GM23338 (cell line): ENCODE measurements around the gene NRDE2. TPM values are rescaled to one million over a fixed set of nuclear protein-coding genes. Genes with fewer than 3 reads are reported as not detected.

ENCODE experiments used
- ATAC-seq: fragments of 200-7000 bp; cut with Tn5 transposase; 3 replicates; pipeline ENCODE4 v1.9.1; 2020
- DNase-seq: peaks from one replicate; pipeline ENCODE4 v3.0.0-alpha.2; 2015; ENCODE audit warnings: low spot score
- H2AFZ ChIP-seq: fragments of 200-600 bp; sonication (generic); 2 replicates; pipeline ENCODE4 v1.8.0; 2016; ENCODE audit warnings: antibody characterized with exemption, mild to moderate bottlenecking, moderate library complexity
- H3F3A ChIP-seq: fragments of 200-600 bp; sonication (generic); replicated peaks from 2 replicates; pipeline ENCODE4 v1.8.0; 2017; ENCODE audit warnings: antibody characterized with exemption, mixed run types, low read depth
- H3K27ac ChIP-seq: fragments of 200-600 bp; sonication (generic); 2 replicates; pipeline ENCODE4 v1.6.1; 2016; ENCODE audit warnings: low read depth
- H3K27me3 ChIP-seq: fragments of 200-600 bp; sonication (generic); 2 replicates; pipeline ENCODE4 v1.8.0; 2016; ENCODE audit warnings: mild to moderate bottlenecking, mixed run types, moderate library complexity; ENCODE audit not compliant: insufficient read depth
- H3K36me3 ChIP-seq: fragments of 200-600 bp; sonication (generic); 2 replicates; pipeline ENCODE4 v1.8.0; 2016; ENCODE audit warnings: mild to moderate bottlenecking; ENCODE audit not compliant: insufficient read depth
- H3K4me1 ChIP-seq: fragments of 200-600 bp; sonication (generic); 2 replicates; pipeline ENCODE4 v1.8.0; 2016; ENCODE audit warnings: mild to moderate bottlenecking, moderate library complexity; ENCODE audit not compliant: insufficient read depth
- H3K4me2 ChIP-seq: fragments of 200-600 bp; sonication (generic); 2 replicates; pipeline ENCODE4 v1.7.1; 2017; ENCODE audit warnings: mixed run types
- H3K4me3 ChIP-seq: fragments of 200-600 bp; sonication (generic); 2 replicates; pipeline ENCODE4 v1.6.1; 2016; ENCODE audit warnings: mixed run types
- H3K79me2 ChIP-seq: fragments of 200-600 bp; sonication (generic); replicated peaks from 2 replicates; pipeline ENCODE4 v1.8.0; 2017; ENCODE audit warnings: mild to moderate bottlenecking; ENCODE audit not compliant: insufficient read depth
- H3K9me2 ChIP-seq: fragments of 200-600 bp; sonication (generic); 2 replicates; pipeline ENCODE4 v1.8.0; 2017; ENCODE audit not compliant: insufficient read depth
- H4K20me1 ChIP-seq: fragments of 200-600 bp; sonication (generic); replicated peaks from 2 replicates; pipeline ENCODE4 v1.8.0; 2017; ENCODE audit warnings: mild to moderate bottlenecking; ENCODE audit not compliant: insufficient read depth
- H3K27ac Mint-ChIP-seq: 2 replicates; pipeline ENCODE4 v1.8.0; 2020; ENCODE audit warnings: inconsistent platforms, mild to moderate bottlenecking, moderate library complexity, mixed read lengths
- H3K27me3 Mint-ChIP-seq: 3 replicates; pipeline ENCODE4 v1.8.0; 2022; ENCODE audit warnings: low read depth, mild to moderate bottlenecking, moderate library complexity, mixed read lengths, inconsistent platforms; ENCODE audit not compliant: insufficient read depth, poor library complexity
- H3K36me3 Mint-ChIP-seq: 3 replicates; pipeline ENCODE4 v1.8.0; 2021; ENCODE audit warnings: low read depth, mild to moderate bottlenecking, inconsistent platforms, moderate library complexity, mixed read lengths
- H3K4me1 Mint-ChIP-seq: 3 replicates; pipeline ENCODE4 v1.8.0; 2020; ENCODE audit warnings: mild to moderate bottlenecking, inconsistent platforms, mixed read lengths
- H3K4me3 Mint-ChIP-seq: 3 replicates; pipeline ENCODE4 v1.8.0; 2021; ENCODE audit warnings: moderate library complexity, mild to moderate bottlenecking, inconsistent platforms, mixed read lengths
- H3K9me3 Mint-ChIP-seq: 3 replicates; pipeline ENCODE4 v1.8.0; 2020; ENCODE audit warnings: moderate library complexity, mild to moderate bottlenecking, inconsistent platforms, mixed read lengths
- CREB1 ChIP-seq: fragments of 250-450 bp; sonication (Bioruptor Pico); IDR thresholded peaks from 2 replicates; pipeline ENCODE4 v1.5.0; 2020; ENCODE audit warnings: low read depth, mild to moderate bottlenecking, moderate library complexity
- CTCF ChIP-seq, 2 experiments: fragments of 200-600 bp in 1 of 2; sonication (generic) in 1 of 2; conservative IDR thresholded peaks; 2 replicates each; pipeline versions ENCODE4 v1.5.1 to v1.6.1; 2016 to 2017; ENCODE audit warnings: antibody characterized with exemption in 2 of 2, low read depth in 2 of 2, mild to moderate bottlenecking in 2 of 2, moderate library complexity in 1 of 2
- ETS1 ChIP-seq: IDR thresholded peaks from 2 replicates; pipeline ENCODE4 v1.6.1; 2016; ENCODE audit warnings: antibody characterized with exemption
- EZH2 ChIP-seq: fragments of 200-600 bp; sonication (generic); IDR thresholded peaks from one replicate; pipeline ENCODE4 v1.8.0; 2017; ENCODE audit warnings: antibody characterized with exemption, mild to moderate bottlenecking, low read depth; ENCODE audit not compliant: unreplicated experiment
- JUNB ChIP-seq: IDR thresholded peaks from one replicate; pipeline ENCODE4 v1.6.1; 2016; ENCODE audit warnings: antibody characterized with exemption; ENCODE audit not compliant: unreplicated experiment
- NANOG ChIP-seq: IDR thresholded peaks from 2 replicates; pipeline ENCODE4 v1.6.1; 2016; ENCODE audit warnings: antibody characterized with exemption, borderline replicate concordance
- POLR2AphosphoS5 ChIP-seq: IDR thresholded peaks from 2 replicates; pipeline ENCODE4 v1.6.1; 2016; ENCODE audit warnings: antibody characterized with exemption, low read depth
- REST ChIP-seq: IDR thresholded peaks from one replicate; pipeline ENCODE4 v1.6.1; 2018; ENCODE audit warnings: antibody characterized with exemption; ENCODE audit not compliant: unreplicated experiment
- STAT1 ChIP-seq: IDR thresholded peaks from one replicate; pipeline ENCODE4 v1.6.1; 2016; ENCODE audit warnings: antibody characterized with exemption; ENCODE audit not compliant: unreplicated experiment
- ZNF114 ChIP-seq: fragments of 250-450 bp; sonication (Bioruptor Pico); IDR thresholded peaks from 2 replicates; pipeline ENCODE4 v1.5.0; 2020; ENCODE audit warnings: mild to moderate bottlenecking, moderate library complexity
- ZNF331 ChIP-seq: fragments of 250-450 bp; sonication (Bioruptor Pico); IDR thresholded peaks from 2 replicates; pipeline ENCODE4 v1.5.0; 2020; ENCODE audit warnings: low read depth, mild to moderate bottlenecking, moderate library complexity
- ZNF462 ChIP-seq: fragments of 250-450 bp; sonication (Bioruptor Pico); IDR thresholded peaks from 2 replicates; pipeline ENCODE4 v1.5.0; 2020; ENCODE audit warnings: mild to moderate bottlenecking, moderate library complexity
- polyA plus RNA-seq: library from polyadenylated mRNA; unstranded; fragments of >200 nt; fragmentation: Nextera tagmentation; extraction: Ambion mirVana; gene quantifications from 2 replicates; pipeline ENCODE4 v1.2.1, GENCODE V29; 2016
- total RNA-seq: library from RNA; depleted of rRNA; stranded (reverse); fragments of >200 nt; shearing (Covaris generic); gene quantifications from 2 replicates; pipeline ENCODE4 v1.2.3, GENCODE V29; 2014

The NRDE2 gene
- total and polyA plus RNA-seq, 2 experiments from 2014 or later, result 9.8 to 20.6 TPM

GRCh38 chr14:90381011-90381786, 49.5 kb upstream of the NRDE2 start (continued):
- TF ChIP-seq ZNF462 (no peak), NANOG (no peak), ZNF114 (CRISPR knock-in tag) (no peak), JUNB (no peak), ZNF331 (CRISPR knock-in tag) (no peak)

GRCh38 chr14:90379106-90379505, 47.4 kb upstream of the NRDE2 start:
- ATAC-seq, result no peak
- Mint-ChIP-seq H3K4me1 (peaks cover 2% of the 10 kb centered on the region; the same call in 2 of the 3 replicates), H3K27me3 (no peaks in the 10 kb centered on the region), H3K4me3 (no peak overlapping the region), H3K9me3 (no peaks in the 10 kb centered on the region), H3K27ac (no peak overlapping the region), H3K36me3 (no peaks in the 10 kb centered on the region)
- Histone ChIP-seq H4K20me1 (no peaks in the 10 kb centered on the region), H3K79me2 (no peaks in the 10 kb centered on the region), H2AFZ (no peak overlapping the region), H3K27me3 (no peaks in the 10 kb centered on the region), H3K27ac (no peak overlapping the region), H3K4me3 (no peak overlapping the region), H3F3A (0 out of 2 replicates have a peak, but pooled peaks cover 4% of the 10 kb centered on the region), H3K36me3 (no peaks in the 10 kb centered on the region), H3K9me2 (no peaks in the 10 kb centered on the region), H3K4me2 (no peak overlapping the region), H3K4me1 (peaks cover 12% of the 10 kb centered on the region)
- DNase-seq, result no peak
- TF ChIP-seq CREB1 (CRISPR knock-in tag) (no peak), ZNF114 (CRISPR knock-in tag) (no peak), CTCF (conservative IDR thresholded peaks at IDR 0.05; ENCODE audit: low read depth in 2 of 2) (no peak), STAT1 (no peak), NANOG (no peak), REST (no peak), JUNB (no peak), EZH2 (no peak), ETS1 (no peak), ZNF331 (CRISPR knock-in tag) (no peak), POLR2AphosphoS5 (no peak)
